ENCODE measurements around the gene RFX7.
"Not testable (repeated sequence)": the region's sequence is repeated elsewhere in the genome, so short reads cannot be mapped to it uniquely, and the experiment has no call there.

DNA sequence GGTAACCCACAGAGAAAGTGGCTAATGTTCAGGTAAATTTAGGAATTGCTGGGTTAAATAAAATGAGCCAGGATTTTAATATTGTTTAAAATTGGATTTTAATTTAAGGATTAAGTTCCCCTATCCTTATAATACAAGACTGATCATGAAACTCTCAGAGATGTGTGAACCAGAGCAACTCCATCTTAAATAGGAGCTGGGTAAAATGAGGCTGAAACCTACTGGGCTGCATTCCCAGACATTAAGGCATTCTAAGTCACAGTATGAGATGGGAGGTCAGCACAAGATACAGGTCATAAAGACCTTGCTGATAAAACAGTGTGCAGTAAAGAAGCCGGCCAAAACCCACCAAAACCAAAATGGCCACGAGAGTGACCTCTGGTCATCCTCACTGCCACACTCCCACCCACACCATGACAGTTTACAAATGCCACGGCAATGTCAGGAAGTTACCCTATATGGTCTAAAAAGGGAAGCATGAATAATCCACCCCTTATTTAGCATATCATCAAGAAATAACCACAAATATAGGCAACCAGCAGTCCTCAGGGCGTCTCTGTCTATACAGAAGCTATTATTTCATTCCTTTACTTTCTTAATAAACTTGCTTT, 40.3 kb downstream of the RFX7 start:
- TF ChIP-seq, protein P1, sequence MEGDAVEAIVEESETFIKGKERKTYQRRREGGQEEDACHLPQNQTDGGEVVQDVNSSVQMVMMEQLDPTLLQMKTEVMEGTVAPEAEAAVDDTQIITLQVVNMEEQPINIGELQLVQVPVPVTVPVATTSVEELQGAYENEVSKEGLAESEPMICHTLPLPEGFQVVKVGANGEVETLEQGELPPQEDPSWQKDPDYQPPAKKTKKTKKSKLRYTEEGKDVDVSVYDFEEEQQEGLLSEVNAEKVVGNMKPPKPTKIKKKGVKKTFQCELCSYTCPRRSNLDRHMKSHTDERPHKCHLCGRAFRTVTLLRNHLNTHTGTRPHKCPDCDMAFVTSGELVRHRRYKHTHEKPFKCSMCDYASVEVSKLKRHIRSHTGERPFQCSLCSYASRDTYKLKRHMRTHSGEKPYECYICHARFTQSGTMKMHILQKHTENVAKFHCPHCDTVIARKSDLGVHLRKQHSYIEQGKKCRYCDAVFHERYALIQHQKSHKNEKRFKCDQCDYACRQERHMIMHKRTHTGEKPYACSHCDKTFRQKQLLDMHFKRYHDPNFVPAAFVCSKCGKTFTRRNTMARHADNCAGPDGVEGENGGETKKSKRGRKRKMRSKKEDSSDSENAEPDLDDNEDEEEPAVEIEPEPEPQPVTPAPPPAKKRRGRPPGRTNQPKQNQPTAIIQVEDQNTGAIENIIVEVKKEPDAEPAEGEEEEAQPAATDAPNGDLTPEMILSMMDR (IDR thresholded peaks at IDR 0.05): not testable (repeated sequence)
- not testable (repeated sequence) for TF ChIP-seq POLR2A (IDR thresholded peaks at IDR 0.05)
